Endothelial cell (in vitro differentiated cells): ENCODE measurements around the gene GUCY1A2. TPM values are rescaled to one million over a fixed set of nuclear protein-coding genes. Genes with fewer than 3 reads are reported as not detected.

Experiments used
- DNase-seq: peaks from one replicate; pipeline ENCODE4 v3.0.0; 2021; ENCODE audit warnings: low spot score
- H3K27ac Mint-ChIP-seq: one replicate; pipeline ENCODE4 v1.8.0; 2021; ENCODE audit warnings: mixed read lengths, inconsistent platforms; ENCODE audit not compliant: unreplicated experiment
- H3K27me3 Mint-ChIP-seq: one replicate; pipeline ENCODE4 v1.8.0; 2021; ENCODE audit warnings: mild to moderate bottlenecking, moderate library complexity, mixed read lengths, inconsistent platforms; ENCODE audit not compliant: unreplicated experiment
- H3K36me3 Mint-ChIP-seq: one replicate; pipeline ENCODE4 v1.8.0; 2021; ENCODE audit warnings: mild to moderate bottlenecking, low read depth, mixed read lengths, inconsistent platforms; ENCODE audit not compliant: unreplicated experiment
- H3K4me1 Mint-ChIP-seq: one replicate; pipeline ENCODE4 v1.8.0; 2021; ENCODE audit warnings: mild to moderate bottlenecking, mixed read lengths, inconsistent platforms; ENCODE audit not compliant: unreplicated experiment
- H3K4me3 Mint-ChIP-seq: one replicate; pipeline ENCODE4 v1.8.0; 2021; ENCODE audit warnings: mild to moderate bottlenecking, mixed read lengths, inconsistent platforms; ENCODE audit not compliant: unreplicated experiment
- H3K9me3 Mint-ChIP-seq: one replicate; pipeline ENCODE4 v1.8.0; 2021; ENCODE audit warnings: mixed read lengths, inconsistent platforms; ENCODE audit not compliant: unreplicated experiment
- CTCF ChIP-seq: fragments of 200-600 bp; sonication (generic); IDR thresholded peaks from one replicate; pipeline ENCODE4 v1.5.0; 2021; ENCODE audit warnings: antibody characterized with exemption; ENCODE audit not compliant: unreplicated experiment
- total RNA-seq: library from RNA; stranded (reverse); fragmentation: NEBNext Ultra II Directional; extraction: Animal tissue kit (Norgen Biotek cat#: 25700); gene quantifications from one replicate; pipeline ENCODE4 v1.2.1, GENCODE V29; 2021; ENCODE audit not compliant: unreplicated experiment

Gene GUCY1A2
- total RNA-seq, 1 donor from 2014 or later: 0.10 TPM

GRCh38 chr11:106708348-106708747 lies 309.9 kb downstream of the GUCY1A2 start:
- DNase-seq: no peak
- TF ChIP-seq CTCF: no peak
- Mint-ChIP-seq H3K9me3 (no peaks in the 10 kb centered on the region), H3K4me1 (no peaks in the 10 kb centered on the region), H3K36me3 (no peaks in the 10 kb centered on the region), H3K27ac (no peak overlapping the region), H3K27me3 (no peaks in the 10 kb centered on the region), H3K4me3 (no peak overlapping the region)

- Mint-ChIP-seq H3K27me3 (no peaks in the 10 kb centered on the region), H3K27ac (no peak overlapping the region)
- no peak for DNase-seq
Measured at GRCh38 chr11:106706355-106706754, 311.9 kb downstream of the GUCY1A2 start.

GRCh38 chr11:106702805-106703204 lies 315.5 kb downstream of the GUCY1A2 start:
- H3K4me3 Mint-ChIP-seq: no peak overlapping the region
- no peaks in the 10 kb centered on the region for H3K36me3 Mint-ChIP-seq
- TF ChIP-seq CTCF: no peak
- no peaks in the 10 kb centered on the region for H3K9me3 Mint-ChIP-seq
- no peak for DNase-seq
- no peak overlapping the region for H3K27ac Mint-ChIP-seq
- no peaks in the 10 kb centered on the region for H3K4me1 Mint-ChIP-seq
- H3K27me3 Mint-ChIP-seq: no peaks in the 10 kb centered on the region

More at GRCh38 chr11:106706355-106706754, 311.9 kb downstream of the GUCY1A2 start:
- H3K4me1 Mint-ChIP-seq: no peaks in the 10 kb centered on the region
- no peaks in the 10 kb centered on the region for H3K36me3 Mint-ChIP-seq
- H3K9me3 Mint-ChIP-seq: no peaks in the 10 kb centered on the region
- no peak for TF ChIP-seq CTCF
- H3K4me3 Mint-ChIP-seq: no peak overlapping the region

- Mint-ChIP-seq H3K4me3 (no peak overlapping the region), H3K4me1 (no peaks in the 10 kb centered on the region), H3K9me3 (no peaks in the 10 kb centered on the region), H3K27me3 (no peaks in the 10 kb centered on the region), H3K36me3 (no peaks in the 10 kb centered on the region), H3K27ac (no peak overlapping the region)
- TF ChIP-seq CTCF: no peak
- DNase-seq: no peak
Measured at GRCh38 chr11:106697058-106697457, 321.2 kb downstream of the GUCY1A2 start.

GRCh38 chr11:106695506-106695905 lies 322.8 kb downstream of the GUCY1A2 start:
- Mint-ChIP-seq H3K9me3 (no peaks in the 10 kb centered on the region), H3K27me3 (no peaks in the 10 kb centered on the region), H3K4me3 (no peak overlapping the region), H3K27ac (no peak overlapping the region), H3K4me1 (no peaks in the 10 kb centered on the region), H3K36me3 (no peaks in the 10 kb centered on the region)
- no peak for DNase-seq
- TF ChIP-seq CTCF: no peak
